Measurements from ENCODE around the gene CRTC1.
"Not testable (repeated sequence)": the region's sequence is repeated elsewhere in the genome, so short reads cannot be mapped to it uniquely, and the experiment has no call there.

Gene CRTC1

DNA sequence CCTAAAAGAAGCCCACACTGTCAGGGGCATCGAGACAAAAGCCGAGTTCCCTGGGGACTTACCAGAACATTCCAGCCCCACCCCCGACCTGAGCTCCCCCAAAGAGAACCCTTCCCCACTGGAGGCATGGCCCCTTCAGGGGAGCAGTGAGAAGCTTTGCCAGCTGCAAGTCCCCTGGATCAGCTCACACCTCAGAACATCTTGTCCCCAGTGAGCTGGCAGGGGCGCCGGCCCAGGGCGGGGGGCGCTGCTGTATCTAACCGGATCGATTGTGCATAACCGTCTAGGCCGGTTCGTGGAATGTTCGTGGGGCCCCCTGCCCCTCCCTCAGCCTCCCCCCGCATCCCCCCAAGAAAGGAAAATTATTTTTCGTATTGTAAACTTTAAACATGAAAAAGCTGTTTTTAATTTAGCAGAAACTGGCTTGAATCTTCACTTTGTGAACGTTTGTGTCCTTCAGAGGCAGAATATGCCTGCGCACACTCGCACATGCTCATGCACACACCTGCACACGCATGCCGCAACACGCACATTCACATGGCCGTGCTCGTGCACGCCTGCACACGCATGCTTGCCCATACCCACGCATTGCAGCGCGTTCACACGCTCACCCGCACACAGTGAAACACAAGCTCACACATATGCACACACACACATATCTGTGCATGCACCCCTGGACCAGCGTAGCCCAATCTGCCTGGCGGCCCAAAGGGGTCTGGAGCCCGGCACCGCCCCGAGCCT is 12.0 kb upstream of the CRTC1 start:
- no peak for DNase-seq

DNA sequence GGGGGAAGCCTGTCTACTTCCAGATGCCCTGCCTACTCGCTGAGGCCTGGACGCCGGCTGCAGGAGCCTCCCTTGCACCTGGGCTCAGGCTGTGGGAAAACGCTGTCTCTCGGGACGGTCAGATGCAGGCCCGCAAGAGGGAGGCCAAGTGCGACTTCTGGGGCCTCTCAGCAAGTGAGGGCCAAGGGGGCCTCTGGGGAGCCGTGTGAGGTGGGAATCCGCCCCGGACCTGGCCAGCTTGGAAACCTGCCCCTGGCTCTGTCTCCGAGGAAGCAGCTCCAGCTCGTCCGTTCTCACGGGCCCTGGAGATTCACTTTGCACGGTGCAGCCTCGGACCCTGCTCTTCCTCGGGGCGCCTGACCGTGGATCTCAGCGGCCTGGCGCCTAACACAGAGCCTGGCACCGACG is 11.4 kb upstream of the CRTC1 start:
- DNase-seq: no peak

DNA sequence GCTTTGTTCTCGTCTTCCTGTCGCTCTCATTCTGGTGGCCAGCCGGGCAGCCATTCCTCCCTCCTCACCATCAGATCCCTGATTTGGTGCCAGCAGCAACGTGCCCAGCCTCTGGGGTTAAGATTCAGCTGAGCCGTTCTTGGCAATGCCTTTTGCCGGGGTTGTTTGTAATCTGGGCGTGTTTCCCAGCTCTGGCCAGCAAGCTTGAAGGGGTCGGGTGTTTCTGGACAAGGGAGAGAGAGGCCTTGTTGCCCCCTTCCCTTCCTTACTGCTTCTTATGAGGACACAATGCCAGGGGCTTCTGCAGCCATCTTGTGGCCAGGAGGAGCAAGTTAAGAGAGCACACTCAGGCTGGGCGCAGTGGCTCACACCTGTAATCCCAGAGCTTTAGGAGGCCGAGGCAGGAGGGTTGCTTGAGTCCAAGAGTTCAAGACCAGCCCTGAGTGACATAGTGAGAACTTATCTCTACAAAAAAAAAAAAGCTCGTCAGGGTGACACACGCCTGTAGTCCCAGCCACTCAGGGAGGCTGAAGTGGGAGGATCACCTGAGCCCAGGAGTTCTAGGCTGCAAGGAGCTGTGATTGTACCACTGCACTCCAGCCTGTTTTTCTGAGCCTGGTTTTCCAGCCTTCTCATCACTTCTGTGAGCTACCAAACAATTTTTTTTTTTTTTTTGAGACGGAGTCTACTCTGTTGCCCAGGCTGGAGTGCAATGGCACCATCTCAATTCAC is 10.7 kb upstream of the CRTC1 start:
- DNase-seq: no peak

DNA sequence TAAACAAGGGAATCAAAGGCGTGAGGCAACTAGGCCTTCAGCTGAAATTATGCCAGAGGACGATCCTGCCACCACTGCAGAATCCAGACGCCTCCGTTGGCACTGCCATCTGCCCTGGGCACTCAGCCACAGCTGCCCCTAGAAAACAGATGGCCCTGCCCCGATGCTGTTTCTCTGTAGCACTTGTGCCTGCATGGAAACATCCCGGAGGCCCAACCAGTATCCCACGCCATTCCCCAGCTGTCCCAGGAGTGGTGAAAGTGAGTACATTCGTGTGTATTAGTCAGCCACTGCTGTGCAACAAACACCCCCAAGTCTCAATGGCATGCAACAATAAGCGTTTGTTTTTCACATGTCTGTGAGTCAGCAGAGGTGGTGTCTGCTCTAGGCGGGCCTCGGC is 8.9 kb upstream of the CRTC1 start:
- no peak for DNase-seq

DNA sequence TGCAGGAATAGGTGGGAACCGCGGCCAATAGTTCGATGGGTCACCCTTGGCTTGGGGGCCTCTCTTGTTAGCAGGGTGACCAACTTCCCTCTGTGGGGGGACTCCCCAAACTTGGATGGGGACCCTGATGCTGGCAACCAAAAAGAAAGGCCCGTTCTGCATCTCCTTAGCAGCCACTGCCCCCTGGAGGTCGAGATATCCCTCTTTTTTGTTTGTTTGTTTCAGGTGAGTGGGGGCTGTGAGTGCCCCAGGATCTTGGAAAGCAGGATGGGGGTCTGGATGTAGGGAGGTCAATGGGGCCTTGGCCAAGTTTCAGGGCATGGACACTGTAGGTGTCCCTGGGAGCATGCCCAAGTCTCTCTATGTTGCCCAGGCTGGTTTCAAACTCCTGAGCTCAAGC is 7.7 kb upstream of the CRTC1 start:
- DNase-seq: no peak

DNA sequence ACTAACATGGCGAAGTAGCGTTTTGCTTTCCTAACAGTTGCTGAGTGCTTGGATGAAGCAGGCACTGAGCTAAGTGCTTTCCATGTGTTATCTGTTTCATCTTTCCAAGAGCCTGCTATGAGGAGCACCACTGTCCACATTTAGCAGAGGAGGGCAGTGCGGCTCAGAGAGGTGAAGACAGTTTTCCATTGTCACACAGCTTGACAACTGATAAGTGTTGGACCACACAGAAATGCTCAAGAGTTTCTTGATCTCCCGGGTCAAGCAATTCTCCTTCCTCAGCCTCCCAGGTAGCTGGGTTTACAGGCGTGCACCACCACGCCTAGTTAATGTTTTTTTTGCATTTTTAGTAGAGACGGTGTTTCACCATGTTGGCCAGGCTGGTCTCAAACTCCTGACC is 6.8 kb upstream of the CRTC1 start:
- DNase-seq: no peak

DNA sequence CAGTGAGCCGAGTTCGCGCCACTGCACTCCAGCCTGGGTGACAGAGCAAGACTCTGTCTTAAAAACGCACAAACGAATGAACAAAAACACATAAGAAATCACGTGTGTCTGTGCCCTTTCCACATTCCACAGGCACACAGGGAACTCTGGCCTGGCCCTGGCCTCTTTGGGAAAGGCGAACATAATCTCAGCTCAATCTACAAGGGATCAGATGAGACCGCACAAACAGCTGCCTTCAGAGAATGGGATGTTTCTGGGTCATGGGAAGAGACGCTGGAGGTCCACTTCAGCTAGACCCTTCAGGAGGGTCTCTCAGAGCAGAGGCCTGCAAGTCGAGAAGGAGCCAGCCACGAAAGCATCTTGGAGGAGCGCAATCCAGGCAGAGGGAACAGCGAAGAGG is 6.3 kb upstream of the CRTC1 start:
- DNase-seq: no peak

DNA sequence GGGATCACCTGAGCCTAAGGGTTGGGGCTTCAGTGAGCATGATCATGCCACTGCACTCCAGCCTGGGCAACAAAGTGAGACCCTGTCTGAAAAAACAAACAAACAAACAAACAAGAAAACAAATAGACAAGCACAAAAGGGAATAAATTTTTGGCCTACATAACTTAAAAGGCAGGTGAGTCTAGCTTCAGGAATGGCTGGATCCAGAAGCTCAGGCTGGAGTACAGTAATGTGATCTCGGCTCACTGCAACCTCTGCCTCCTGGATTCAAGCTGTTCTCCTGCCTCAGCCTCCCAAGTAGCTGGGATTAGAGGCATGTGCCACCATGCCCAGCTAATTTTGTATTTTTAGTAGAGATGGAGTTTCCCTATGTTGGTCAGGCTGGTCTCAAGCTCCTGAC is 3.3 kb upstream of the CRTC1 start:
- not testable (repeated sequence) for DNase-seq

DNA sequence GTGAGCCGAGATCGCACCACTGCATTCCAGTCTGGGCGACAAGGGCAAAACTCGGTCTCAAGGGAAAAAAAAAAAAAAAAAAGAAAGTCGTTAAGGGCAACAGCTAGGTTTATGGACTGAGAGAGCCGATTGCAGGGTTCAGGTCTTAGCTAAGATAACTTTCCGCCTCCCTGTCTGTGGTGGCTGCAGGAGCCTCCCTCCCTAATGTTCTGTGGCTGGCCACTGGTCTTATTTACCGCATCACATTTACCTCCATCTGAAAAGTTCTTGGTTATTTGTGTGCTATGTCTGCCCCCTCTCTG is 722 bp upstream of the CRTC1 start:
- DNase-seq: no peak

DNA sequence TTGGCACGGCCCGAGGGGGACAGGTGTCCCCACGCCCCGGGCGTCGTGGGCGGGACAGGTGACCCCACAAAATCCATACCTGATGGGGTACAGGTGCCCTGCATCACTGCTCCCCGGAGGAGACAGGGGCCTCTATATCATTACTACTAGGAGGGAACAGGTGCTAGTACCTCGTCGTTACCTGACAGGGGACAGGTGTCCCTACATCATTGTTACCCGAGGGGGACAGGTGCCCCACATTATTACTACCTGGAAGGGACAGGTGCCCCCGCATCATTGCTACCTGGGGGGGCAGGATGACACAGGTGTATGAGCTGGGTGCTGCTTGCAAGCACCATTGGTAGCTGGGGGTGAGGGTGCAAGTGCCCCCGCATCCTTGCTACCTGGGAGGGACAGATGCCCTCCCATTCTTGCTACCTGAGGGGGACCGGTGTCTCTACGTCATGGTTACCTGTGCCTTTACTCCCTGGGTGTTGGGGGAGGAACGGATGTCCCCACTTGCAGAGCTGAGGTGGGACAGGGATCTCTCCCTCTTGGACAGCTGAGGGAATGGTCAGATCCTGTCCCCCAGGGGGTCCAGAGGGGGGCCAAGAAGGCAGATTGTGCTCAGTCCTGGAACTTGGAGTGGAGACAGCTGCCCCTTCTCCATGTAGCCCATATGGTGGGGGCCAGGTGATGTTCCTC is 620 bp downstream of the CRTC1 start:
- no peak for DNase-seq

DNA sequence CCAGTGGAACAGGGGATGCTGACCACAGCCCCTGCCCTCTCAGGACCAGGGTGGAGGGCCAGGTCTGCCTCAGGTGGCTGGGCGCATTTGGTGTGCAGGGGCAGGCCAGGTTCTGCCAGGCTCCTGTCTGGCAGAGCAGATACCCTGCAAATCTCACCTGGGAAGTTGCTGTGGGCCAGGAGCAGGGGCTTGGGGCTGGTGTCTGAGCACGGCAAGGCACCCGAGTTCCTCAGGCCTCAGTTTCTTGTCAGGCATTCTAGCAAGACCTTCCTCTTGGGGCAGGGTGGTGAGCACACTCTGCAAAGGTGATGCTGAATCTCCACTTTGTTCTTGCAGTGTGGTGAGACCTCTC is 1.1 kb downstream of the CRTC1 start:
- DNase-seq: no peak

DNA sequence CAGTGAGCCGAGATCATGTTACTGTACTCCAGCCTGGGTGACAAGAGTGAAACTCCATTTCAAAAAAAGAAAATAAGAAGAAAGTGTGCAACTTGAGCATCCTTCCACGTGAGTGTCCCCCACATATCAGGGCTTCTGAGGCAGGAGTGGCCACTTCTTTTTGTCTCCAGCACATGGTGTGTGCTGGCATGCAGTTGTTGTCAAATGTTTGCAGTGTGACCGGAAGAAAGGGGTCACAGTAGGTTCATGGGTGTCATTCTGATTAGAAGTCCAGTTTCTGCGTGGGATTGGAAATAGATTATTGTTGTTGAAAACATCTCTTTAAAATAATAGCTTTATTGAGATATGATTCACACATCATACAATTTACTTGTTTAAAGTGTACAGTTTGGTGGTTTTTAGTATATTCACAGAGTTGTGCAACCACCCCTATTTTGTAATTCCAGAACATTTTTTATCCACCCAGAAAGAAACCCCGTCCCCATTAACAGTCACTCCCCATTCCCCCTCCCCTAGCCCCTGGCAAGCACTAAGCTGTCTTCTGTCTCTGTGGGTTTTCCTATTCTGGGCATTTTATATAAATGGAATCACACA is 2.2 kb downstream of the CRTC1 start:
- no peak for DNase-seq

DNA sequence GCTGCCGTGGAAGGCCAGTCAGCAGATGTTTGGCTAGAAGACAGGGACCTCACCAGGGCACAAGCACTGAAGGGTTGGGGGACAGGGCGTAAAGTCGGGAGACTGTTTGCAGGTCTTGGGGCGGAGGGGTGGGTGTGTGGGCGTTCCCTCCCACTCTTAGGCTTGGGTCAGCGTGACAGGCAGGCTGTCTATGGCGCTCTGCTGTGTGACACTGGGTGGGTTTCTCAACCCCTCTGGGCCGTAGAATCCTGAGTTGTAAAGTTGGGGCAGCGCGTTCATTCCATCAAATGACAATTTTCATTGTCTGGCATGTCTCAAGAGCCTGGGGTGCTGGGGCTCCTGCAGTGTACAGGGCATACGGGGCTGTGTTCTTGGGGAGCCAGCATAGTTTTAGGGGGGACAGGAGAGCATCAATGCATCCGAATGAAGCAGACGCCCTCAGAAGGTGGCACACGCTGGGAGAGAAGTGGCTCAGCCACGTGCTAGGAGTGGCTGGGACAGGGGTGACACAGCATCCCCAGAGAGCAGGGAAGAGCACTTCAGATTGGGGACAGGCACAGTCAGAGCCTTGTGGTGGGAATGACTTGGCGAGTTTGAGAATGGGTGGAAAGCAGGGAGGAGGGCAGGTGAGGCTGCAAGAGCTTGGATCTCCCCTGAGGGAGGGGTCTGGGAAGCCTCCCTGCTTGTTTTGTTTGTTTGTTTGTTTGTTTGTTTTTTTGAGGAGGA is 4.4 kb downstream of the CRTC1 start:
- no peak for DNase-seq

DNA sequence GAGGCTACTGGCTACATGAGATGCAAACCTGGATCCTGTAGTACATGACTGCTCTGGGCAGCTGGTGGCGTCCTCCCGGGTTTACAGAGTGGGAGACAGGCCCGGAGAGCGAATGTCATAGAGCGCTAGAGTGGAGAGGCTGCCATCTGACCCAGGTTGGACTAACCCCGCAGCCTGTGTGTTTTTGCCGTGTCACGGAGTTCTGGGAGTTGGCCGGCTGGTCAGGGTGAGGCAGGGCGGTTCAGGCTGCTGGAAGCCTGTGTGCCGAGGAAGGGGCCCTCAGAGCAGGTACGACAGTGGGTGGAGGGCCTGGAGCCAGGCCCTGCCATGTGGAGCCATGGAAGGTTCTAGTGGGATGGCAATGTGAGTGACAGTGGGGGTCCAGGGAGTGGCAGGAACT is 12.5 kb downstream of the CRTC1 start:
- peak; percentile 73 for DNase-seq

DNA sequence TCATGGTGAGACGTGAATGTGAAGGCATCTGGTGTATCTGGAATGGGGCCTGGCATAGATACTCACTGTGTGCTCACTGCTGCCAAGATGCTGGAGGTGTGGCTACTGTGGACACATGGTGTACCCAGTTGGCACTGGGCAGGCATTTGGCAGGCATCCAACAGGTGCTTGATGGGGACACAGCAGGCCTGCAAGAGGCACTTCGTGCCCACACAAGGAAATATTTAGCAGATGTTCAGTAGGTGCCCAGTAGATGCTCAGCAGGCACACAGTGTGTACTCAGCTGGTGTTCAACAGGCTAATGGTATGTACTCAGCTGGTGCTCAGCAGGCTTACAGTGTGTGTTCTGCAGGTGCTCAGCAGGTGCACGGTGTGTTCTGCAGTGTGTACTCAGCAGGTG is 14.2 kb downstream of the CRTC1 start:
- peak; percentile 62 for DNase-seq

DNA sequence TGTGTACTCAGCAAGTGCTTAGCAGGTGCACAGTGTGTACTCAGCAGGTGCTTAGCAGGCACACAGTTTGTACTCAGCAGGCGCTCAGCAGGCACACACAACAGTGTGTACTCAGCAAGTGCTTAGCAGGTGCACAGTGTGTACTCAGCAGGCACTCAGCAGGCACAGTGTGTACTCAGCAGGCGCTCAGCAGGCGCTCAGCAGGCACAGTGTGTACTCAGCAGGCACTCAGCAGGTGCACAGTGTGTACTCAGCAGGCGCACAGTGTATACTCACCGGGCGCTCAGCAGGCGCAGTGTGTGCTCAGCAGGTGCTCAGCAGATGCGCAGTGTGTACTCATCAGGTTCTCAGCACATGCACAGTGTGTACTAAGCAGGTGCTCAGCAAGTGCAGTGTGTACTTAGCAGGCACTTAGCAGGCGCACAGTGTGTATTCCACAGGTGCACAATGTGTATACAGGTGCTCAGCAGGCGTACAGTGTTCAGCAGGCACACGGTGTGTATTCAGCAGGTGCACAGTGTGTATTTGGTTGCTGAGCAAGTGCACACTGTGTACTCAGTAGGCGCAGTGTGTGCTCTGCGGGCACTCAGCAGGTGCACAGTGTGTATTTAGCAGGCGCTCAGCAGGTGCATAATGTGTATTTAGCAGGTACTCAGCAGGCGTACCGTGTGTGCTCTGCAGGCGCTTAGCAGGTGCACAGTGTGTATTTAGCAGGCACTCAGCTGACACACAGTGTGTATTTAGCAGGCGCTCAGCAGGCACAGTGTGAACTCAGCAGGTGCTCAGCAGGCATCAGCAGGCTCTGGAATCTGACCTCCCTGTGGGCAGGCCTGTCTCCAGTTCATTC is 15.1 kb downstream of the CRTC1 start:
- no peak for DNase-seq

DNA sequence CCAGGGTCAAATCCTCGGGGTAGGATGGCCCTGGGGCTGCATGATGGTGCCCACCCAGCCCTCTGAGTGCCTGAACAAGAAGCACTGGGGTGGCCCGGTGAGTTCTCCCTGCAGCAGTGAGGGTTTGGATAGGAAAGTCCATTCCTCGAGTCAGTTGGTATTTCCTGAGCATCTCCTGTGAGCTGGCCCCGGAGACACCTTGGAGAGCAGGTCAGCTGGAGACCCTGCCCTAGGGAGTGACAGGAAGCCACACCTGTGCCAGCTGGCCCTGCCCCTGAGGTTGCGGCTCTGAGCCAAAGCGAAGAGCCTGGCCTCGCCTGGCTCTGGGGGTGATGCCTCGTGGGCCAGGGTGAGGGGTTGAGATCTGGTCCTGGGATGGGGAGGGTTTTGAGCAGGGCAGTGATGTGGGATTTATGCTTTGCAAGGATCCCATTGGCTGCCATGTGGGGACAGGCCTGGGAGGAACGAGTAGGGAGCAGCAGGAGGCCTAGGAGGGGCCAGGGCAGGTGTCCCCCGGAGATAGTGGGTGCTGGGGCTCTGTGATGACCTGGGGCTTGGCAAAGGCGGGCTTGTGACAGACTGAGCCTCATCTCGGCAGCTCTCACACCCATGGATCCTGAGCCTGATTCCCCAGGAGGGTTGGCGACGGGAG is 16.0 kb downstream of the CRTC1 start:
- no peak for DNase-seq

DNA sequence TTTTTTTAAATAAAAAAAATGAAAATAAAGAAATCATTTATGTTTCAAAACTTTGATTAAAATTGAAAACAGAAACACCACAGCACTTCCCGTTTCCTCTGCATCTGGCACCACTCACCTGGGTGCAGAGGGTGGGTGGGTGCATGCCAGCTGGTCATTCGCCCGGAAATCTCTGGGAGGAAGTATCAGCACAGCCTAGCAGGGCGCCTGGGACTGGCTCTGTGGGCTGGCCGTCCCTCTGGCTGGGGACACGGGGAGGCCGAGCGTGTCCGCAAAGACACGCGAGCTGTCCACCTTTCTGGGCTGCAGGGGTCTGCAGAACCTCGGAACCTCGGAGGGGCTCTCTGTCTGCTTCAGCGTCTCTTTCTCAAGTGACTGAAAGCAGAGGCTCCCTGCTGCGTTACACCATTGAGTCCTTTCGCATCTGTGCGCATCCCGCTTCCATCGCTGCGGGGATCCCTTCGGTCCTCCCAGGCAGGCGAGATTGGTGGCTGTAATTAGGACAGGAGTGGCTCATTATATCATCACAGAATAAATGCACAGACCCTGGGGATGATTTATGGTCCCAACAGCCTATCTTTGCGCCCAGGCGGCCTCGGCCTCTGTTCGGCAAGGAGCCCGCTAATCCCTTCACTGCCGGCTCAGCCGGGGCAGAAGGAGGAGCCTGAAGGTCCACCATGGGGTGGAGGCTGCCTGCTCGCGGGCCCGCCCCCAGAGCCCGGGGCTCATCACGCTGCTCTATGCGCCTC is 17.2 kb downstream of the CRTC1 start:
- DNase-seq: peak; percentile 79

DNA sequence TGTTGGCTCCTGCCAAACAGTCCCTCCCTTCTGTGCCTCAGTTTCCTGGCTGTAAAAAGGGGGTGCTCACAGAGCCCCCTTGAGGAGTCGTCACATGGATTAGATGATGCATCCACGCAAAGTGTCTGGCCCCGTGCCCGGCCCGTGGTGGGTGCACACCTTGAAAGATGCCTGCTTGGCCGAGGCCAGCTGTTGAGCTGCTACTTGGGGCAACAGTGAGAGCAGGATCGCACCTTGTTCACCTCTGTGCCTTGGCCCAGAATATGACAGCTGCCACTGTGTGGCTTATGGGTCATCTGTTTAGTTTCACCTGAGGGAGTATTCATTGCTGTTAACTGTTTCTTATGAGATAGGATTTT is 17.7 kb downstream of the CRTC1 start:
- DNase-seq: no peak

DNA sequence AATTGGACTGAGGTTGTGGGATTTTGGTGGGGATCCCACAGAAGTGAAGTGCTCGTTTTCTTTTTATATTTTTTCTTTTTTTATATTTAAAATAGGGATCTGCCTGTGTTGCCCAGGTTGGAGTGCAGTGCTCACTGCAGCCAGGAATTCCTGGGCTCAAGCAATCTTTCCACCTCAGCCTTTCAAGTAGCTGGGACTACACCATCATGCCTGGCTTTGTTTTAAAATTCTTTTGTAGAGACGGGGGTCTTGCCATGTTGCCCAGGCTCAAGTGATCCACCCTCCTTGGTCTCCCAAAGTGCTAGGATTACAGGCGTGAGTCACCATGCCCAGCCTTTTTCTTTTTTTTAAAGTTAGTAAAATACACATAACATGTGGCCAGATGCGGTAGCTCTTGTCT is 20.6 kb downstream of the CRTC1 start:
- DNase-seq: no peak

DNA sequence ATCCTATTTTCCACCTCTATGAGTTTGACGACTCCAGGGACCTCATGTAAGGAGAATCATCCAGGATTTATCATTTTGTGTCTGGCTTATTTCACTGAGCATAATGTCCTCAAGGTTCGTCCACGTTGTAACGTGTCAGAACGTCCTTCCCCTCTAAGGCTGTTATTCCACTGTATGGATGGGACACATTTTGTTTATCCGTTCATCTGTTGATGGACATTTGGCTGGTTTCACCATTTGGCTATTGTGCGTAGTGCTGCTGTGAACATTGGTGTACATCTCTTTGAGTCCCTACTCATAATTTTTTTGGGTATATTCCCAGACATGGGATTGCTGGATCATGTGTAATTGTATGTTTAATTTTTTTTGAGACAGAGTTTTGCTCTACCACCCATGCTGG is 21.5 kb downstream of the CRTC1 start:
- no peak for DNase-seq

Data from NCI-H510A (cell line).